Measurements from ENCODE around the gene RECQL5. TPM values are rescaled to one million over a fixed set of nuclear protein-coding genes. Genes with fewer than 3 reads are reported as not detected.

Gene RECQL5
- polyA plus RNA-seq, 1 donor from 2014 or later = 9.6 TPM

DNA sequence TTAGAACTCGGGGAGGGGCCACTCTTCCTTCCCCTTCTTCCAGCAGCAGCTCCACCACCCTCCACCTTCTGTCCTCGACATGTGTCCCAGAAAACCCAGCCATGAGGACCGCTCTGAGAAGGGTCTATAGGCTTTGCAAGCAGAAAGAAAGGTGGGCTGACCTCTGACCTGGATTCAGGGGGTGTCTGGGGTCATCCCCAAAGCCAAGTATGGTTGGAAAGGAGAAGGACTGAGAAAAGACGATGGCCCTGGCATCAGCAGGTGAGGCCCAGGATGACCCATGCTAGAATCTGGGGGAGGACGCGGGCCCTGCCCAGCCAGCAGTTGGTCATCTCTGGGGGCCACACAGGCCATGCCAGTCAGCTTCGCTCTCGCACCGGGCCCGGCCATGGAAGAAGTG lies 39.9 kb downstream of the RECQL5 start:
- TF ChIP-seq POLR2AphosphoS5 (IDR thresholded peaks at IDR 0.05) (no peak), RAD21 (conservative IDR thresholded peaks at IDR 0.05) (no peak), TAF1 (IDR thresholded peaks at IDR 0.05; ENCODE audit: low read depth) (no peak), MXI1 (conservative IDR thresholded peaks at IDR 0.05; ENCODE audit: poor library complexity, severe bottlenecking) (no peak), SMC3 (conservative IDR thresholded peaks at IDR 0.05; ENCODE audit: poor library complexity) (no peak), EZH2 (IDR thresholded peaks at IDR 0.05; ENCODE audit: borderline replicate concordance, insufficient read depth, low read length, poor library complexity, severe bottlenecking) (no peak), EP300 (conservative IDR thresholded peaks at IDR 0.05; ENCODE audit: poor library complexity, severe bottlenecking) (no peak)
- TF ChIP-seq, protein P1, sequence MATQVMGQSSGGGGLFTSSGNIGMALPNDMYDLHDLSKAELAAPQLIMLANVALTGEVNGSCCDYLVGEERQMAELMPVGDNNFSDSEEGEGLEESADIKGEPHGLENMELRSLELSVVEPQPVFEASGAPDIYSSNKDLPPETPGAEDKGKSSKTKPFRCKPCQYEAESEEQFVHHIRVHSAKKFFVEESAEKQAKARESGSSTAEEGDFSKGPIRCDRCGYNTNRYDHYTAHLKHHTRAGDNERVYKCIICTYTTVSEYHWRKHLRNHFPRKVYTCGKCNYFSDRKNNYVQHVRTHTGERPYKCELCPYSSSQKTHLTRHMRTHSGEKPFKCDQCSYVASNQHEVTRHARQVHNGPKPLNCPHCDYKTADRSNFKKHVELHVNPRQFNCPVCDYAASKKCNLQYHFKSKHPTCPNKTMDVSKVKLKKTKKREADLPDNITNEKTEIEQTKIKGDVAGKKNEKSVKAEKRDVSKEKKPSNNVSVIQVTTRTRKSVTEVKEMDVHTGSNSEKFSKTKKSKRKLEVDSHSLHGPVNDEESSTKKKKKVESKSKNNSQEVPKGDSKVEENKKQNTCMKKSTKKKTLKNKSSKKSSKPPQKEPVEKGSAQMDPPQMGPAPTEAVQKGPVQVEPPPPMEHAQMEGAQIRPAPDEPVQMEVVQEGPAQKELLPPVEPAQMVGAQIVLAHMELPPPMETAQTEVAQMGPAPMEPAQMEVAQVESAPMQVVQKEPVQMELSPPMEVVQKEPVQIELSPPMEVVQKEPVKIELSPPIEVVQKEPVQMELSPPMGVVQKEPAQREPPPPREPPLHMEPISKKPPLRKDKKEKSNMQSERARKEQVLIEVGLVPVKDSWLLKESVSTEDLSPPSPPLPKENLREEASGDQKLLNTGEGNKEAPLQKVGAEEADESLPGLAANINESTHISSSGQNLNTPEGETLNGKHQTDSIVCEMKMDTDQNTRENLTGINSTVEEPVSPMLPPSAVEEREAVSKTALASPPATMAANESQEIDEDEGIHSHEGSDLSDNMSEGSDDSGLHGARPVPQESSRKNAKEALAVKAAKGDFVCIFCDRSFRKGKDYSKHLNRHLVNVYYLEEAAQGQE (IDR thresholded peaks at IDR 0.05; ENCODE audit: borderline replicate concordance) = no peak
- TF ChIP-seq, protein P2, sequence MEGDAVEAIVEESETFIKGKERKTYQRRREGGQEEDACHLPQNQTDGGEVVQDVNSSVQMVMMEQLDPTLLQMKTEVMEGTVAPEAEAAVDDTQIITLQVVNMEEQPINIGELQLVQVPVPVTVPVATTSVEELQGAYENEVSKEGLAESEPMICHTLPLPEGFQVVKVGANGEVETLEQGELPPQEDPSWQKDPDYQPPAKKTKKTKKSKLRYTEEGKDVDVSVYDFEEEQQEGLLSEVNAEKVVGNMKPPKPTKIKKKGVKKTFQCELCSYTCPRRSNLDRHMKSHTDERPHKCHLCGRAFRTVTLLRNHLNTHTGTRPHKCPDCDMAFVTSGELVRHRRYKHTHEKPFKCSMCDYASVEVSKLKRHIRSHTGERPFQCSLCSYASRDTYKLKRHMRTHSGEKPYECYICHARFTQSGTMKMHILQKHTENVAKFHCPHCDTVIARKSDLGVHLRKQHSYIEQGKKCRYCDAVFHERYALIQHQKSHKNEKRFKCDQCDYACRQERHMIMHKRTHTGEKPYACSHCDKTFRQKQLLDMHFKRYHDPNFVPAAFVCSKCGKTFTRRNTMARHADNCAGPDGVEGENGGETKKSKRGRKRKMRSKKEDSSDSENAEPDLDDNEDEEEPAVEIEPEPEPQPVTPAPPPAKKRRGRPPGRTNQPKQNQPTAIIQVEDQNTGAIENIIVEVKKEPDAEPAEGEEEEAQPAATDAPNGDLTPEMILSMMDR (IDR thresholded peaks at IDR 0.05; ENCODE audit: poor library complexity, severe bottlenecking) = no peak
- no peaks in the 10 kb centered on the region for H3K36me3 ChIP-seq (ENCODE audit: insufficient read depth, low read length)
- no peaks in the 10 kb centered on the region for H4K20me1 ChIP-seq (ENCODE audit: insufficient read depth)
- H3K9me2 ChIP-seq (ENCODE audit: insufficient read depth, low read length) = no peaks in the 10 kb centered on the region
- no peak overlapping the region for H2AFZ ChIP-seq (ENCODE audit: low read depth, low read length)
- no peaks in the 10 kb centered on the region for H3K79me2 ChIP-seq (replicated peaks; ENCODE audit: insufficient read depth, low read length)
- H3F3A ChIP-seq (ENCODE audit: insufficient read depth, low read length, poor library complexity, severe bottlenecking) = no peaks in the 10 kb centered on the region
- H3K4me2 ChIP-seq (ENCODE audit: low read length) = no peak overlapping the region
- H3K9ac ChIP-seq (ENCODE audit: low read length) = no peak overlapping the region
- no peak overlapping the region for H3K27ac ChIP-seq (ENCODE audit: low read length)
- no peaks in the 10 kb centered on the region for H3K27me3 ChIP-seq (ENCODE audit: insufficient read depth, low read depth, low read length)
- H3K4me3 ChIP-seq (ENCODE audit: low read length) = no peak overlapping the region
- H3K9me3 ChIP-seq (ENCODE audit: low read length) = no peaks in the 10 kb centered on the region

DNA sequence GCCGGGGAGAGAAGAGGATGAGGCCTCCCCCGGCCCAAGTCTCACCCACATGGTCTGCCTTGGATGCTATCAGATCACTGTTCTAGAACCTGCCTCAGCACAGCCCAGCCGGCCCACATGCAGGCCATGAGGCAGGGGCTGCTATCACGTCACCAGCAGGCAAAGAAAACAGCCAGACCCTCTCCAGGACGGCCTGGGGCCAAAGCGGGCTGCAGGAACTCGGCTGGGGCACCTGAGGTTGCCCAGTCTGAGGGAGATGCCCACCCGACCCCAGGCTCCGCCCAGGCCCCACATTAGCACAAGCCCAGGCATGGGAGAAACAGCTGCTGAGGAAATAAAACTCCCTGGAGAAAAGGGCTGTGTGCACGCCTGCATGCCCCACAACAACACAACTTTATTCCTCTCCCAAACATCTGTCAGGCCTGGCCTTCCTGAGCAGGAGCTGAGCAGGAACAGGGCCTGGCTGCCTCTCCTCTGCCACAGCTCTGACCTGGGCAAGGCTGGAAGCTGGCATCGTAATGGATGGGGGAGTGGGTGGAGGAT lies 40.4 kb downstream of the RECQL5 start:
- no peaks in the 10 kb centered on the region for H3K79me2 ChIP-seq (replicated peaks; ENCODE audit: insufficient read depth, low read length)
- no peak overlapping the region for H3K9ac ChIP-seq (ENCODE audit: low read length)
- no peak overlapping the region for H2AFZ ChIP-seq (ENCODE audit: low read depth, low read length)
- no peaks in the 10 kb centered on the region for H3K27me3 ChIP-seq (ENCODE audit: insufficient read depth, low read depth, low read length)
- no peak for TF ChIP-seq EZH2 (IDR thresholded peaks at IDR 0.05; ENCODE audit: borderline replicate concordance, insufficient read depth, low read length, poor library complexity, severe bottlenecking)
- TF ChIP-seq EP300 (conservative IDR thresholded peaks at IDR 0.05; ENCODE audit: poor library complexity, severe bottlenecking) = no peak
- TF ChIP-seq MXI1 (conservative IDR thresholded peaks at IDR 0.05; ENCODE audit: poor library complexity, severe bottlenecking) = no peak
- no peak for TF ChIP-seq SMC3 (conservative IDR thresholded peaks at IDR 0.05; ENCODE audit: poor library complexity)
- TF ChIP-seq RAD21 (conservative IDR thresholded peaks at IDR 0.05) = no peak
- no peak for TF ChIP-seq TAF1 (IDR thresholded peaks at IDR 0.05; ENCODE audit: low read depth)
- TF ChIP-seq, protein P2 (IDR thresholded peaks at IDR 0.05; ENCODE audit: poor library complexity, severe bottlenecking) = no peak
- TF ChIP-seq POLR2AphosphoS5 (IDR thresholded peaks at IDR 0.05) = no peak
- TF ChIP-seq, protein P1 (IDR thresholded peaks at IDR 0.05; ENCODE audit: borderline replicate concordance) = no peak
- no peaks in the 10 kb centered on the region for H3F3A ChIP-seq (ENCODE audit: insufficient read depth, low read length, poor library complexity, severe bottlenecking)
- no peaks in the 10 kb centered on the region for H3K9me2 ChIP-seq (ENCODE audit: insufficient read depth, low read length)
- no peaks in the 10 kb centered on the region for H3K36me3 ChIP-seq (ENCODE audit: insufficient read depth, low read length)
- H3K4me3 ChIP-seq (ENCODE audit: low read length) = no peak overlapping the region
- H3K27ac ChIP-seq (ENCODE audit: low read length) = no peak overlapping the region
- no peak overlapping the region for H3K4me2 ChIP-seq (ENCODE audit: low read length)
- no peaks in the 10 kb centered on the region for H3K9me3 ChIP-seq (ENCODE audit: low read length)
- H4K20me1 ChIP-seq (ENCODE audit: insufficient read depth) = no peaks in the 10 kb centered on the region

All from neural cell (in vitro differentiated cells).